NCI-H2227 treated with DMSO at 0.1 percent for 48 hours (cell line): ENCODE data around the gene ALDH3B2.
"Not testable (repeated sequence)": the region's sequence is repeated elsewhere in the genome, so short reads cannot be mapped to it uniquely, and the experiment has no call there.

Experiments
- DNase-seq: peaks from one replicate; lab custom pipeline; 2025; lab: John Stamatoyannopoulos, UW

Gene ALDH3B2

DNA sequence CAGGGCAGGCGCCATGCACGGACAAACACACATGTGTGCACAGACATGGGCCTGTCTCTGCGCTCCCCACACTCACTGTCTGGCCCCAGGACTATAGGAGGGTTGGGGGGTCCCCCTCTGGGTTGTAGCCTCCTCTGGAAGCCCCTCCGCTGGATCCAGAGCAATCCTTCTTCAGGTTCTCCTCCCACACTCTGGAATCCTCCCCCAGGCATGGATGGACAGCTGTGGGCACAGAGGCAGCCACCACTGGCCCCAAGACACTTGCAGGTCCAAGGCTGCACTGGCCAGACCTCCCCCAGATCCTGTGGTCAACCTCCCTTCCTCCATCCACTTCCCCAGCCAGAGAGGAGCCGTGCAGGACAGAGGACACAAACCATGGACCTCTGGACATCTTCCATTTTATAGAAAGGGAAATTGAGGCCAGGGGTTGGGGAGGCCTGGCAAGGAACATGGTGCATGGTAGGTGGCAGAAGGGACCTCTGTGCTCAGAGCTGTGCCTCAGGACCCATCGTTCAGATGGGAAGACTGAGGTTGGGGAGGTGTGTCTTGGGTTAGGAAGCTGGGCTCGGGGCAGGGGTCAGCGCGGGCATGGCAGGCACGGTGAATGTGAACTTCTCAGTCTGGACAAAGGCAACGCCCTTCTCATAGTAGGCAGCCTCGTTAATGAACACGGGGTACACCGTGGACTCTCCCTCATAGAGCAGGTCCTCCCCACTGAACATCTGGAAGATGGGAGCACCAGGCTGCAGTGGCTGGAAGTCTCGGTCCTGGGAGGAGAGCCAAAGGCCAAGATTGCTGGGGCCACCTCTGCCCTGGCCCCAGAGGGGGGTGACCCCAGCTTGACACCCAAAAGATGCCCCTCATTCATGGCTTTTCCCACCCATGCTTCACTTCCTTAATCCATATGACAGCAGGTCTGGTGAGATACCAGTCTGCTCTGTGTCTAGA, 32.0 kb downstream of the ALDH3B2 start:
- DNase-seq = no peak

DNA sequence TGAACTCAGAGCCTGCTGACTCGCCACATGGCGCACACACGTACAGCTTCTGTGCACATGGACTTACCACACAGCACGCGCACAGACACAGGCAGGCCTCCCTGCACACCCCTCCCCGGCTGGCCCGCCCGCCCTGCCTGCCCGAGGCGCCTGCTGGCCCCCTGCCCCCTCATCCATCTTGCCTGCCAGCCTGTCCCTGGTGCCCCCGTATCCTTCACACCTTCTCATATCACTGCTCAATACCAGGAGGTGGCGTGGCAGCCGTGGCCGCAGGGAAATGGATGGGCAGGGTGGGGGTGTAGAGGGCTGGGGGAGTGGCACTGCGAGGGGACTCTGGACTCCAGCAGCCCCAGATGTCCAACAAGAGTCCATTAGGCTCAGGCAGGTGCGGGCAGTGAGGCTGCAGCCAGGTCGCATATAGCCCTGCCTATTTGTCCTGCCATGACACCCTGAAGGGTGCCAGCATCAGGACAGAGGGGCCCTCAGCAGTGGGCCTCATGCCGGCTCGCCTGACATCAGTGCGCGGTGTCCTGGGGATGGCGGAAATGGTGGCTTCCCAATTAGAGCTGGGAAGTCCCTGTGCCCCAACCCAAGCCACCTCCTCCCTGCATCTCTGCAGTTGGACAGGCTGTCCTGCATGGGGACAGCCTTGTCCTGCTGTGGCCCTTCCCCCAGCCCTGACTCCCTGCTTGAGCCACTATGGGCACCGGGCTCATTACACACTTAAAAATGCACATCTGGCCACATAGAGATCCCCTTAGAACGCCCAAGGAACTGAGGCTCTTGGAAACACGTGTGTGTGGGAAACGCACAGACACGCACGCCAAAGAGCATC, 32.9 kb downstream of the ALDH3B2 start:
- no peak for DNase-seq

DNA sequence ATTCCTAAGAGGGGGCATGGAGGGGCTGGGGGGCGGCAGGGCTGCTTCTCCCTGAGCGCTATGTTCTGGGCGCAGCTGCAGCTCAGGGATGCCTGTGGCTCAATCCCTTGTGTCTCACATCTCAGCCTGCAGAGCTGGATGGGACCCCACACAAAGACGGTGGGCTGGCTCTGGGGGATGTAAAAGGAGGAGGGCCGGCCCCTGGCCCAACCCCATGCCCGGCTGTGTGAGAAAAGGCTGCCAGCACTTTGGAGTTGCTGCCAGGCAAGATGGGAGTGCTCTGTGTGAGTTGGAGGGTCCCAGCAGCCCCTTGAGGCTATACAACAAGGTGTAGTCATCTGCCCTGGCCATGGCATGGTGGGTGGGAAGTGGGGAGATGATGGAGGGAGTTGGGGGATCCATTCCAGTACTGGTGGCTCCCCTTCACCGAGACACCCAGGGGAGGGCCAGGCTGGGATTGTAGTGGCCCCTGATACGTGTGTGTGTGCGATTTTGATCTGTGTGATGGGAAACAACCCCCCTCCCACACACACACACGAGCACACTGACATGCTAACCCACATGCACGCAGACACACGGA, 33.6 kb downstream of the ALDH3B2 start:
- no peak for DNase-seq

DNA sequence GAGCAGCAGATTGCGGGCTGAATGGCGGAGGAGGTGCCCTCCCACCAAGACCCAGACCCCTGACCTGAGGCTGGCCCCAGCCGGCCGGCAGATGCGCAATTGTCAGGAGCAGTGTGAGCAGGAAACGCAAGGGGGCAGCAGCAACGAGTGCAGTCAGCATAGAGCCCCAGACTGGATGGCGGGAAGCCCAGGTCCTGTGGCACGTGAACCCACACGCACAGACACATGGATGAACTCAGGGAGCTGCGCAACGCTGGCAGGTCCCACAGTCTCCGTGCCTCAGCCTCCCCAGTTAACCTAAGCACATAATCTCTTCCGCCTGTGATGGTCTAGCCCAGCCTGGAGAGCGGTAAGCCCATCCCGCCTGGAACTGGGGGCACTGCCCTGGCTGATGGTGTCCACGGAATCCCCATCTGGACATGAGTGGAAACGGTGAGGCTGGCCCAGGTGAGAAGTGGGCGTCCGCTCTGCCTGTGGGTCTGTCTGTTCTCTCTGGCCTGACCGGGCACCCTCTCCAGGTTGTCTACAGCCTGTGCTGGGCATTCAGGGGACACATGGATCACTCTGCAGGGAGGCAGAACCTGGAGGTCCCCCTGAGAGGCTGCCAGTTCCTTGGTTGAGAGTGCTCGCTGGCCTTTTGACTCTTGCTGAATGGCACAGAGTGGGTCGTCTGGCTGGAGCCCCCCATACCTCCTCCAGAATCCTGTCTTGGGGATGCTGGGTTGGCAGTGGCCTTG, 34.2 kb downstream of the ALDH3B2 start:
- no peak for DNase-seq

DNA sequence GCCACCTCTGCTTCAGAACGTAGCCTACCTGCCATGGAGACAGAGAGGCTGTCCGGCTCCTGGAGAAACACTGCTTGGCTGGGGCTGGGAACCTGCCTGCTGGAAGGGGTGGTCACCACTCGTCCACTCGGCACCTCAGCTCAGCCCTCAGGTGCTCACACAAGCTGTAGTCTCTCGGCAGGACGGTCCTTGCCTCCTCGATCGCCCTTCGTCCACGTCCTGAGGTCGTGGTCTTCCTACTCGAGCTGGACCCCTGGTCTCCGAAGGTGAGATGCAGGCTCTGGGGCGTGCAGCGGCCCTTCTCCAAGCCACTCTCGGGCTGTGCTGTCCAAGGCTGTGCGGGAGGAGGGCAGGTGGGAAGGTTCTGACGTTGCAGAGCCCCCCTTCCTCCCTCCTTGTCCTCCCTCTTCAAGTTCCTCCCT, 35.0 kb downstream of the ALDH3B2 start, which contains the start of gene TBX10:
Gene TBX10, minus strand, starts transcription at position 326 of the 422 bp plus-strand sequence. Its CDS starts 291 bp downstream, at position 35.
- no peak for DNase-seq

DNA sequence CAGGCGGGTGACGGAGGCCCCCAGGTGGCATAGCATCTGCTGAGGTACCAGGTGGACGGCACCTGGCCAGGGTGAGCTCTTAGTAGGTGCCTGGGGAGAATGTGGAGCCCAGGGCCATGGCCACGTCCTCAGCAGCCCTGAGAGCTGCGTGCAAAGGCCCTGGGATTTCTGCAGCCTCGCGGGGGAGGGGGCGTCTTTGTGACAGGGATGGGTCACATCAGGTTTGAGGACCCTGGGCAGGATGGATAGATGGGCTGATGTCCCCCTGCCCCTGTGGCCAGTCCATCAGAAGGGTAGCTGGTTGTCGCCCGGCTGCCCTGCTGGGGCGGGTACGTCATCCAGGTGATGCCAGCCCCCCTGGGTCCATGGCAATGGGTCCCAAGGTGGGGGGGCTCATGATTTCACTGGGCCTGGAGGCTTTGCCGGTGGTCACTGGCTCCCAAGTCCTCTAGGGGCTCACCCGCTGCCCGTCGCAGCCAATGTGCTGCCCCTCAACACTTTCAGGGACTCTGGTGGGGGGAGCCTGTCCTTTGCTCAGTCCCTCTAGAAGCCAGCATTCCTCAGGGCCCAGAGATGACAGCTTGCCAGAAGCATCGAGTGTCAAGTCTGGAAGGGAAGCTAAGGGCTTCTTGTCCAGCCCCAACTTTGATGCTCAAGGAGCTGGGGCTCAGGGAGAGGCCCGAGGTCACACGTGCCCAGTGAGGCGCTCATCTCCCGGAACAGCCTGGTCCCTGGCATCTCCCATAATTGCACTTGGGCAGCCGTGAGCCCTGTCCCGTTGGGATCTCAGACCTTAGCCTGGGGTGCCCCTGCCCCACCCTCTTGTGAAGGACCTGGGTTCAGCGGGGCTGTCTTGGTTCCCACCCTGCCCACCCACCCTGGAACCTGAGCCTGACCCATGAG, 35.6 kb downstream of the ALDH3B2 start:
- no peak for DNase-seq

DNA sequence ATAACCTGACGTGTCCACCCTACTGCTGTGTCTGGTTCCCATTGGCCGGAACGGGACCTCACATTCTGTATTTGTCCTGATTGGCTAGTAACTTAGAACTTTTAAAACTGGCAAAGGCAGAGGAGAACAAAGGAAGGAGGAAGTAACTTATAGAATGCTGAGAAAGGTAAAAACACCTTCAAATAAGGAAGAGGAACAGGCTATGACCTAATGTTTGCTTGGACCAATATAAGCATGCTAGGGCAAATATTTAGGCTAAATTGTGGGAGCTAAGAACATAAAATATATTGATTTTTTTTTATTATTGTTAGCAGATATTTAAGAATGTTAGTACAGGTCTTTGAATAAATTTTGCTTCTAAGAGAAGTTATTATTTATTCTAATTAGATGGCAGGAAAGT, 37.0 kb downstream of the ALDH3B2 start:
- DNase-seq = not testable (repeated sequence)

DNA sequence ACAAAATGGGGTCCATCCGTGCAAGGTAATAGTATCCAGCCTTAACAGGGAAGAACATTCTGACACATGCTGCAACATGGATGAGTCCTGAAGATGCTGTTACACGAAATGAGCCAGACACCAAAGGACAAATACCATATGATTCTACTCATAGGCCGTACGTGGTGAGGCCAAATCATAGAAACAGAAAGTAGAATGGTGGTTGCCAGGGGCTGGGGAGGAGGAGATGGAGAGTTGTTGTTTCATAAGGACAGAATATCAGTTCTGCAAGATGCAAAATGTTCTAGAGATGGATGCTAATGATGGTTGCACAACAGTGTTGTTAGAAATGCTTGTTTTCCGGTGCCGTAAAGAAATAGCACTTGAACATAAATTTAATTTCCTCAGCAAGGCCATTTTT, 37.5 kb downstream of the ALDH3B2 start:
- DNase-seq = no peak

DNA sequence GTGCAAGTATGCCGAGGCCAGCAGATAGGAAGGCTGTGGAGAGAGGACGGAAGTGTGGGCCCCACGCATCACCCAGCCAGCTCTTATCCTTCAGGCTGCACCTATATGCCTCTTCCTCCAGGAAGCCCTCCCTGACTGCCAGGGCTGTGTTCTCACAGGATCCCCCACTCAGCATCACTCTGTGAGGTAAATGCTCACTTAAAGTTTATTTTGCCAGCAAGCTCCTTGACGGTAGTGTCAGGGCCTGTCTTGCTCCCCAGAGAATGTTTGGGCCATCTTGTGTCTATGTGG, 39.2 kb downstream of the ALDH3B2 start:
- no peak for DNase-seq

DNA sequence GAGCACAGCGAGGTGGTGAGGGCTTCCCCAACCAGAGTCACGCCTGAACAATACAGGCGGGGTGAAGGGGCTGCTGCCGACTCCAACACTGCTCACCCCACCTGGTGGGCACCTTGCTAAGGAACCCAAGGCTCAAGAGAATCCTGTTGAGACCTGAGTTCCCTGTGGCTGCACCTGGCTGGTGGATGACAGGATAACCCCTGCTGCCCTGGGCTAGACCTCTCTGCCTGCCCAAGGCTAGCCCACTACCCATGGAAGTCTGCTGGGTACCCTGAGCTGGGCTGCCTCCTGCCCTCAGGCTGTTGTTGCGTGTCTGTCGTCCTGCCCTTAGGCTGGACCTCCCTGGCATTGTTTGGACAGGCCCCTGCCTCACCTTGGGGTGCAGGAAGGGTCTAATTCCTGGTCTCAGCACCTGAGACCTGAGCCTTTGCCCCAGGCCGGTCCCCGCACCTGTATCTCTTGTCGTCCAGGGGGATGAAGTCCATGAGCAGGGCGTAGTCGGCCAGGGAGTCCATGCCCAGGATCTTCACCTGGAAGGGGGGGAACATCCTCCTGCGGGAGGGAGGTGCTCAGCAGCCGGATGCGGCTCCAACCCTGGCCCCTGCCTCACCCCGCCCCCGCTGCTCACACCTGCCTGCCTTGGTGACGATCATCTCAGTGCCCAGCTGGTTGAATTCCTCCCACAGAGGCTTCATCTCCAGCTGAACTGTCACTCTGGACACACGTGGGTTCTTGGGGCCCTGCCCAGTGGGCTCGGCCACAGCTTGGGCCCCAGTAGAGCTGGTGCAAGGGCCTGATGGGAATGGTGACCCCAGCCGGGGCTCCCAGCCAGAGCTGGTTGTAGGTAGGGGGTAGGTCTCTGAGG, 39.8 kb downstream of the ALDH3B2 start:
- no peak for DNase-seq

DNA sequence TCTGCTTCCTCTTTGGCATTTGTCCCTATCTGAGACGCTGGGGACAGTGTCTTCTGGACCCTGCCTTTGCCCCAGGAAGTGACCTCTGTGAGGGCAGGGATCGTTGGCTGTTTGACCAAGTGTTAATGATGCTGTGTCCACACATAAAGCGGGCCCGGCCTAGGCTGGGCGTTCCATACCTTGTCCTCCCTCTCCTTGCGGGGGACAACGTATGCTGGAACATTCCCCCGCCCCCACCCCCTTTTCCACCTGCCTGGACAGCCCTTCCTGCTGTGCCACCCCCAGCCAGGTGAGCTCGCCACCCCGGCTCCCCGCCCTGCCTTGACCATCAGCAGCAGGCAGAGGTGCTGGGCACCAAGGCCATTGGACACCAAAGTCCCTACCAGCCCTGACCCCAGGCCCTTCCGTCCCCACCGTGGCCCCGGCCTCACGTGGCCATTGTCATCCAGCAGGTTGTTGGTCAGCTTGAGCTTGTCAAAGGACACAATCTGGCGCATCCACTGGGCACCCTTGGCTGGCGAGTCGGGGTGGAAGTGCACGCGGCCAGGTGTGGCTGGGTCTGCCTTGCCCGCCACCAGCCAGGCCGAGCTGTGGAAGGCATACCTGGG, 40.6 kb downstream of the ALDH3B2 start:
- DNase-seq = no peak

DNA sequence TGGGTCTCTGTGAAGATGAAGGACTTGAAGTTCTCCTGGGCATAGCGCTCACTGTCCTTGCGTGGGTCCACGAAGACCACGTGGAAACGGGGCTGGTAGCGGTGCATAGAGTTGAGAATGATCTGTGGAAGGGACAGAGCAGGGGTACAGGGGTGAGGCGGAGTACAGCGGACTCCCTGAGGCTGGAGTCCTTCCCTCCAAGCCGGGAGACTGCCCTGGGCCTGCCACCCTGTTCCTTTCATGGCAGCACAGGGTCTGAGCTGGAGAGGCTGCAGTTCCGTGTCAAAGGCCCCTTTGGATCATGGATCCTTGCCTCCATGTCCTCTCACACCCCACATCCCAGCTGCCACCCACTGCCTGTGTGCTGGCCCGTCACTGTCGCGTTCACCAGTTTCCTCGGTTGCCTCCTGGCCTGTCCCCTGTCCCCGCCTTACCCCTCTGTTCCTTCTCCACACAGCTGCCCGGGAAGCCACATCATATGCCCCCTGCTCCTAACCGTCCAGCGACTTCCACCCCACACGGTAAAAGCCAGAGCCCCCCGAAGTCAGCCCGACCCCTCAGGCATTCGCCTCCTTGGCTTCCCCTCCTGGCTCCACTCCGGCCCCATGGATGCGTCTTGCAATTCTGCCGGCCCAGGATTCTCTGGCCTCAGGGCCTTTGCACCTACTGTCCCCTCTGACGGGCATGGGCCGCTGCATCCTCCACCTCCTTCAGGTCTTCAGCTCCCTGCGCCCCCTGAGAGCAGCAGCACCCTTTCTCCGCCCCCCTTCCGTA, 41.3 kb downstream of the ALDH3B2 start:
- no peak for DNase-seq

DNA sequence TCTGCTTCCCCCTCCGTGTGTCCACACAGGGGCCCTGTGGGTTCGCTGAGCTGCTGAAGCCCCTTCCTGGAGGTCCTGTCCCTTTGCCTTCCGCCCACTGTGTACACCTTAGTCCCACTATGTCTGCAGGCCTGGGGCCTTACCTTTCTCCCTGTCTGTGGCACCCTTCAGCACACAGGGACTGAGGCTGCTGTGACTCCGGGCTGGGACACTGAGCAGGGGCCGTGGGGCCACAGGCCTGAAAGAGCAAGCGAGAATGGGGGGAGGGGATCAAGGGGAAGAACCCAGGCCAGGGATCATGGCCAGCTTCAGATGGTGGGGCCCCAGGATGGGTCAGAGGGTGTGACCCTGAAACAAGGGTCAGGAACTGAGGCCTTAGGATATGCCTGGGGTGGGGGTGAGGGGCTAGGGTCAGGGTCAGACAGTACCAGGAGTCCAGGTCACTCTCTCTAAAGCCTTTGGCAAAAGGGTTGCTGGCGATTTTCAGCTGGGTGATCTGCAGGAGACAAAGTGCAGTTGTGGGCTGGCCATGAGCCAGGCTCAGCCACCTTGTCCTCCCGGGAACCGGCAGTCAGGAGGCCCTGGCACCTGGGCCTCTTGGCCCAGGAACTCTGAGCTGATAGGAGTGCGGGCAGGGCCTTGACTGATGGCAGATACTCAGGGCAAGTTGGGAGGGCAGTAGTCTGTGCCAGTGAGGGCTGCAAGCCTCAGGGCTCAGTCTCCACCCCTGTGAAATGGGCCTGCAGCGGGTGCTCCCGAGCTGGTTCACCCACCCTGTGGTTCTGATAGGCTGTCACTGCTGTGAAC, 42.0 kb downstream of the ALDH3B2 start:
- no peak for DNase-seq

DNA sequence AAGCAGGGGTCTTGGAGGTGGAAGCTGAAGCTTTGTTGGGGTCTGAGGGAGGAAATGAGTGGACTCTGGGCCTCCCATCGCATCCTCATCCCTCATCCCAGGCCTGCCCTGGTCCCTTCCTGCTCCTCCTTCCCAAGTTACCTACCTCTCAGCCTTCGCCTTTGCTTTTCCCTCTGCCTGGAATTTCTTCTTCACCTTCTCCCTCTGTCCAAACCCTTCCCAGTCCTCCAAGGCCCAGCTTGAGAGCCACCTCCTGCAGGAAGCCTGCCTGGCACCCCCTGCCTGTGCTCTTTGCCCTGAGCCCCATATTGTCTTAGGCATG, 42.6 kb downstream of the ALDH3B2 start:
- DNase-seq = no peak

DNA sequence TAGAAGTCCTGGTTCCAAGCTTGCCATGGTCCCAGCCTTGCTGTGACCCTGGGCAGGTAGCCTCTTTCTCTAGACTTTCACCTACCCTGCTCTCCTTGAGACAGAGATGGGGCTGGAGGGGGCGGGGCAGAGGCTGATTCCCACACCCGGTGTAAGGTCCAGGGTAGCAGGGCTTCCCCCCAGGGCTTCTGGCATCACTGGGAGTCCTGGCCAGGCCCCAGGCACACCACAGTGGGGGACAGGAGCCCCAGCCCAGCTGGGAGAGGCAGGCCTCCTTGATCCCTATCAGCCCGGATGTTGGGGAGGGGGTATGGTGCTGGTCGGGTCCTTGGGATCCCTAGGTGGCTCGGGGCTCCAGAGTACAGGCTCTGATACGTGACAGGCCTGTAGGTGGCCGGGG, 43.0 kb downstream of the ALDH3B2 start:
- DNase-seq = no peak

DNA sequence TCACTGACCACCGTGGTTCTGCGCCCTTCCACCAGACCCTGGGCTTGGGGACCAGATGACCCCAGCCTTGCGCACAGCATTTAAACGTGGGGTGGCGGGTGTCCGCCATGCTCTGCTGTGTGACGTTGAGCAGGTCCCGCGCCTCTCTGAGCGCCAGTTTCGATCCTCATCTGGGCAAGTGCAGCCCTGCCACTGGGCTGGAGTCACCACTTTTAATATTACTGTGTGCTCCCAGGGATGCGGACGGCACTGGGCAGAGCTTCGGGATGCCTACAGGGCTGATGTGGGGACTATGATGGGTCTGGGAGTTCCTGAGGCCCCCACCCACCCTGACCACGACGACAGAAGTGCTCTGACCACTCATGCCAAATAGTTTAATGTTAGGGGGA, 43.5 kb downstream of the ALDH3B2 start:
- no peak for DNase-seq

DNA sequence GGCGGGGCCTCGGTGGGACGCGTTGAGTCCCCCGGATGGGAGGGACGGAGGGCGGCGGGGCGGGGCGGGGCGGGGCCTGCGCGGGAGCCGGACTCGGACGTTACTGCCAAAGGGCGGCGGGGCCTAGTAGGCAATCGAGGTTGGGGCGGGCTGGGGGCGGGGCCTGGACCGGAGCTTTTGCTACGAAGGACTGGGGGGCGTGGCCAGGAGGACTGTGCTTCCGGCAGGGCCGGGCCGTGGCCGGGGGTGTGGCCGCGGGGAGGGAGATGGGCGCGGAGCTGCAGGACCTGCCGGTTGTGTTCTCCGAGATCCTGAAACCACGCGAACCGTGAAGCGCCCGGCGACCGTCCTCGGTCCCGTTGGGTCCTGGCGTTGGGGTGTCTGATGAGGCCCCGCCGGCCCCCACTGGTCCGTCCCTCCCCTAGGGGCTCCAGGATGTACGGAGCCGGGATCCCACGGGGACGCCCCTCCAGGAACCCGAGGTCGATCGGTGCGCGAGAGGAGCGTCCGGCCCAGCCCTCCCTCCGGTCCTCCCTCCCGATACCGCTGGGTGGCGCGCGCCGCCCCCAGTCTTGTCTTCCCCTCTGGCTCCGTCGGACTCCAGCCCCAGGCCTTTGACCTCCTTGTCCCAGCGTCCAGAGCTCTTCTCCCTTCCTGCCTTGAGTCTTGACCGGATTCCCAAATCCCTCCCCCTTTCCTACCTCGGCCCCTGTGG, 44.0 kb downstream of the ALDH3B2 start:
- peak; percentile 97 for DNase-seq
